GM21619 (cell line): ENCODE results near the gene LAMB1.

Experiments used
- ATAC-seq: cut with Tn5 transposase; IDR thresholded peaks from one replicate; pipeline ENCODE4 v1.9.1; 2021; ENCODE audit not compliant: unreplicated experiment

Gene LAMB1

DNA sequence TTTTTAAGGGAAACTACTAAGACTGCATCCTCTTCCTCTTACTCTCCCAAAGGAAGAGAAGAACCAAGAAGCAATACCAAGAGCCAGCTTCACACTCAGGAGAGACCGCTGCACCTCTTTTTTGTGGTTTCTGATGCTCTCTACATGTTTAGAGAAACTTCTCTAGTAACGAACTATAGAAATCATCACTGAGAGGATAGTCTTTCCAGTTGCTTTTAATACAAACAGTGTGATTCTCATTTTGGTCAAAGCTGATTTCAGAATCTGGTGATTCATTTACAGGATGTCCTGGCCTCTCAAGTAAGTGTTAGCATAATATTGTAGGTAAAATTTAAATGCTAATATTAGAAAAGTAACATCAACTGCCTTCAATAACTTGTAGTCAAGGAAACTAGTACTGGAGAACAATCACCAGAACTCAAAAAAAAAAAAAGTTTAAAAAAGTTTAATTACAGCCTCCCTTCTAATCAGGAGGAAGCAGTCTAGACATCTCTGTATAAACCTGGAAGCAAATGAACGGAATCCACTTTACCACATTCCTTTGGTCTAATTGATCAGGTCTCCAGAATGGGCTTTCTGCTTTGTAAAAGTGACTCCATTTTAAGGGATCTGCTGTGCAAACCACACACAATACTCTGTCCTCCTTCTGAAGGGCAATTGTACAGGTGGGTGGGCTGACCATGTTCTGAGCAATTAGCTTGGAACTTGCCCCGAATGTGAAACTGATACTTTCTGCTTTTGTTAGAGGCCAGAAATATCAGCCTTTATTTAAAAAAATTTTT, 3.0 kb downstream of the LAMB1 start:
- no peak for ATAC-seq

- ATAC-seq: no peak
These were observed 4.1 kb downstream of the LAMB1 start for GRCh38 chr7:107998660-107999480.

- ATAC-seq: no peak
These were observed 4.8 kb downstream of the LAMB1 start for GRCh38 chr7:107998150-107998549.

DNA sequence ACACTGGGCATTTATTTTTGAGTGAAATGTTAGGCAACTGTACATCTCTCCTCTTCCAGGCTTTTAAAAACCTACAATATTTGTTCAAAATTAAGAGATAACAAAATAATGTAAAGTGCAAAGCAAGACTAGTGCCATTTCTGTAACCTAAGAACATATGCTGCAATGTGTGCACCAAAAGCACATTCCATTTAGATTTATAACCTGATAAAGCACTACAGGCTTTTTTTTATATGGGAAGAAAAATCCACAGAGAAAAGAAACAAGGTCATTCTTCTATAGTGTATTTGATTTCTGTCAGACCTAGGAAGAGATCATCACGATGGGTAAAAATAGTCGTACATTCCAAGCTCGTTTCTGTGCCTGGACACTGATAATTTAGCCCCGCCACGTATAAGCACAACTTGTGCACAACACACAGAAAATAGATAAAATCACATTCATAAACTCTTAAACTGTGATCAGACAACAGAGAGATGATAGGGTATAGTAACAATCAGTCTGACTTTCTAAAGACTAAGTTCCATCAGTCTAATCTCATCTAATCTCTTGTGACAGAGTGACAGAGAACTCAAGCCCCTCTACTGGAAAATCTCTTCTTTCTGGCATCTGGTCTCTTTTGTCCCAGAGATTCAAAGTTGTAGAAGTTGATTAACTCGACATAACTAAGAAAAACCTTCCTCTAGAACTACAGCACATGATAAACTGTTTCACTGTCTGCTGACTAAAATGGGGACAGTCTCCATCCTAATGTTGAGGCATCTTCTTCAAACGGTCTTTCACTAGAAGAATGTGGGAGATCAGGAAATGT, 6.7 kb downstream of the LAMB1 start:
- ATAC-seq: no peak

- no peak for ATAC-seq
These were observed 7.5 kb downstream of the LAMB1 start for GRCh38 chr7:107995184-107996071.

DNA sequence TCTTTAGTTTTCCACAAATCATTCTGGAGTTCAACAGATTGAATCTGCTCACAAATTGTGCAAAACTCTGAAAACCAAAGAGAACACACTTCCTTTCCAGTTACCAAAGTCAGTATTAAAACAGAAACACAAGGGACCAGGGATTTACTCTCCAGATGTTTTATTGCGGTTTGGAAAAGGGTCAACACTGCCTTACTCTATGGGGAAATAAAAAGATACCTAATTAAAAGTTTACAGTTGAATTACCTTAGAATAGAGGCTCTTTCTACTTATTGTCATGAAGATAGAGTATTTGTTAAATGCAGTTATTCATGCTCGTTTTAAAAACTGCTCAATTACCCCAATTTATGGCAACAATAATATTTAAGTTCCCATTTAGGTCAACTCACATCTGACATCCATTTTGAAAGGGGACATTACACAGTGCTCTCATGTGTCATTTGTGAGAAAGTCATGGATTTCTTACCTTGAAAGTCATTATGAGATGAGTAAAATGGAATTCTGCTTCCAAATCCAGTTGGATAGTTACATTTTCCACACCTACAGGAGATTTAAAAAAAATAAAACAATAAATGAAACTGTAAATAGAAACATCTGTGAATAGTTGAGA, 8.4 kb downstream of the LAMB1 start:
- no peak for ATAC-seq

GRCh38 chr7:107993891-107994291, 9.1 kb downstream of the LAMB1 start:
- no peak for ATAC-seq

GRCh38 chr7:107989618-107990373, 13.2 kb downstream of the LAMB1 start:
- no peak for ATAC-seq

GRCh38 chr7:107982918-107983389, 20.0 kb downstream of the LAMB1 start:
- no peak for ATAC-seq

DNA sequence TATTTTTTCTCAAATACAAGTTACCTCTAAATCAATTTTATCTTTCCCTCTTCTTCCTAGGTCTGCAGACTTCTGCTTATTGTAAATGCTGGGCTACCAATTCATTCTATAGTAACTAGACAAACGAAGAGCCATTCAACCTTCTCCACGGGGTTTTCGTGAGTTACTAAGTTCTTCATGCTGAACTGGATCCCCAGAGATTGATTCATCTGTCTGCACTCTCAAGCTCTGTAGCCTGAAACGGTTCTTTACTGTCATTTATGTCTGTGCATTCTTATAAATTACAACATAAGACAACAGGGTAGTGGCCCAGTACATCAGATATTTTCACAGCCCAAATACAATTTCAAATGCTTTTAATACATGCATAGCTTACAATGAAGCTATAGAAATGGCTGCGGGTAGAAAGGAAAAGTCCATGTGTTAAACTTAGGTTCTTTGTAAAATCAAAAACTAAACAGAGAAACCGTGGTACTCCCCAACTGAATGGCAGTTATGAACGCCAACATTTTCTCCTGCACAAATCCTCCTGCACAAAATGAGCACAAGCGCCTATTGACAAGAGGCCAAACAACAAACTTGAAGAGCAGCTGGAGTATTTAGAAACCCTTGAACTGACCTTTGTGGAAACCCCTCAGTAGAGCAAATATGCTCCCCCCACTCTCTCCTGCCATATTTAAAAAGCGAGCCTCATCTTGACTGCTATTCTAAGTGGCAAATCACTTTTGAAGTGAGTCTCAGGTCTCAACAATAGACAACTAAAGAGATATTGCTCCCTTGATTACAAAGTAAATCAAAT, 20.7 kb downstream of the LAMB1 start:
- no peak for ATAC-seq

DNA sequence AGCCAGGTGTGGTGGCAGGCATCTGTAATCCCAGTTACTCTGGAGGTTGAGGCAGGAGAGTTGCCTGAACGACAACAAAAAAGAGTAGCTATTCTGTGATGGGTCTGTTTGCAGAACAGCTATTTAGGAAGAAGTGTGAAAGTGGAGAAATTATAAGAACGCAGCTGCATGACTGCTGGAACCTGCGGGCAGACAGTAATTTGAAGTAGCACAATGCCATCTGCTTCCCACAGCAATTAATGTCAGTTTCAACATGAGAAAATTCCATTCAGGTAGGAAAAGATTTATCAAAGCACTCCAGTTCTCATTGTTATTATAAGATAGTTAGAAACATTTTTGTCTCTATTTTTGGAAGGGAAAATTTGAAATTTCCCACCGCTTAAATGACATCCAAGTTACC, 21.5 kb downstream of the LAMB1 start:
- ATAC-seq: no peak

DNA sequence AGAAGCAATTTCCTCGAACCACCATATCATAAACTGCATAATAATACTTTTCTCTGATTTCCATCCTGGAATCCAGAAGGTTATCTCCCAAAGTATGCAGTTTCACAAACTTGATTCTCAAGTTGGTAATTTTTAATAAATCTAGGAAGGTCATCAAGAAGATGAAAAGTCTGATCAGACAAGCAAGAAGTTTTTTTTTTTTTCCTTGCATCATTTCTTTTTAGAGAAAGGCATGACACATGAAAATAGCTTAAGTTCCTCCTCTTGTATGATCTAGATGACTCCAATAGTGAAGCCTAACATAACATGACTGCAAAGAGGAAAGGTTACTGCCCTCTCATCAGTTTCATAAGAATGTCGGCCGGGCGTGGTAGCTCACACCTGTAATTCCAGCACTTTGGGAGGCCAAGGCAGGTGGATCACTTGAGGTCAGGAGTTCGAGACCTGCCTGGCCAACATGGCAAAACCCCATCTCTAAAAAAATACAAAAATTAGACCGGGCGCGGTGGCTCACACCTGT, 22.2 kb downstream of the LAMB1 start:
- ATAC-seq: no peak

DNA sequence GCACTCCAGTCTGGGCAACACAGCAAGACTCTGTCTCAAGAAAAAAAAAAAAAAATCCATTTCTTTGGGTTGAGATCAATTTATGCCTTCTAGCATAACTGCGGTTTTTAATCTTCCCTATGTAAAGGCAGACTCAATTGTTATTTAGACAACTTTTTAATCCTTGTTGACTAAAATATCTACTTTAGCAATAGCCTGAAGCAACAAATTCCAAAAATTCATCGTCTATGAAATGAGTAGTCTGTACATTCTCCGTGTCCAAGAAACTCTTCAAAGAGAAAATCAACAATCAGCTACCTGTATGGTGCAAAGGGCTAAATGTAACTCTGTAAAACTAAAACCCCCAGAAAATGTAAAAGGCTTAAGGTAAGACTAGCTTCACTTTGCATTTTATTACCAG, 22.8 kb downstream of the LAMB1 start:
- ATAC-seq: no peak

GRCh38 chr7:107978815-107979408, 24.0 kb downstream of the LAMB1 start:
- ATAC-seq: no peak

GRCh38 chr7:107977048-107977447, 25.9 kb downstream of the LAMB1 start:
- no peak for ATAC-seq

- ATAC-seq: no peak
These were observed 26.3 kb downstream of the LAMB1 start for GRCh38 chr7:107976620-107977019.

DNA sequence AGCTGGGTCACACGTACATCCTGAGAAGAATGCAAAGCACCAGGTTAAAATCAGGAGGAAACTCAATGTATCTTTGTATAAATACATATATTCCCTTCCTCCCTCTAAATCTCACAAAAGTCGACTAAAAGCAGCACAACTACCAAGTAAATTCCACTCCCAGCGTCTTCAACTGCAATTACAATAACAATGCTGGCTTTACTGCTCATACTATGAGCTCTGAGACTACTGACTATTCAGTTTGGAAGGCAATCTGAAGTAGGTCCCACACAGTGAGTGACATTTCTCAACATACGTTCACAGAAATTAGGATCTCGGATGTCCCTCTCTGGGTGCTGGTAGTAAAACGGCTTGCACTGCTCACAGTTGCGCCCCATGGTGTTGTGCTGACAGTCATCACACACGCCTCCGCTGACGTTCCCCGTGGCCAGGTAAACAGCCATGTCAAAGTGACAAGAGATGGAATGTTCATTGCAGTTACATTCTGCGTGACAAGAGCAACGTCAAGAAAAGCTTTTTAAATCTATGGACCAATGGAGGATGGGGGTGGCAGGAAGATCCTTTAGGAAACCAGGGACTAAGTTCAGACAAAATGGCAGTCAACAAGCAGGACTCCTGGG, 27.5 kb downstream of the LAMB1 start:
- no peak for ATAC-seq
